ENCODE measurements around the gene FSTL5. TPM values are rescaled to one million over a fixed set of nuclear protein-coding genes. Genes with fewer than 3 reads are reported as not detected.

FSTL5 gene
- total RNA-seq, 2 experiments from 2014 or later: not detected

GRCh38 chr4:161404346-161405110, 759.3 kb downstream of the FSTL5 start:
- no peak overlapping the region for H3K27ac Mint-ChIP-seq
- H3K36me3 Mint-ChIP-seq: peaks cover 2% of the 10 kb centered on the region
- H3K4me1 Mint-ChIP-seq (ENCODE audit: low read depth): no peaks in the 10 kb centered on the region
- no peaks in the 10 kb centered on the region for H3K27me3 Mint-ChIP-seq
- DNase-seq: no peak
- ChIA-PET CTCF (no interaction called here), POLR2A (no interaction called here)
- intact Hi-C loops (cut with micrococcal nuclease): no loop called here
- no peak overlapping the region for H3K4me3 Mint-ChIP-seq
- peaks cover 23% of the 10 kb centered on the region for H3K9me3 Mint-ChIP-seq

- peaks cover 2% of the 10 kb centered on the region for H3K36me3 Mint-ChIP-seq
- no peak for DNase-seq
- no peak overlapping the region for H3K27ac Mint-ChIP-seq
- ChIA-PET CTCF (no interaction called here), POLR2A (no interaction called here)
- intact Hi-C loops (cut with micrococcal nuclease): no loop called here
- H3K27me3 Mint-ChIP-seq: no peaks in the 10 kb centered on the region
- no peak overlapping the region for H3K4me3 Mint-ChIP-seq
- peaks cover 25% of the 10 kb centered on the region for H3K9me3 Mint-ChIP-seq
- H3K4me1 Mint-ChIP-seq (ENCODE audit: low read depth): no peaks in the 10 kb centered on the region
These were observed 760.0 kb downstream of the FSTL5 start for GRCh38 chr4:161403781-161404180.

- POLR2A ChIA-PET: no interaction called here
These were observed 770.2 kb downstream of the FSTL5 start for GRCh38 chr4:161393602-161394001.

GRCh38 chr4:161382655-161383054, 781.1 kb downstream of the FSTL5 start:
- ChIA-PET POLR2A (no interaction called here), CTCF (no interaction called here)
- DNase-seq: no peak
- Mint-ChIP-seq H3K4me1 (ENCODE audit: low read depth) (no peaks in the 10 kb centered on the region), H3K36me3 (no peaks in the 10 kb centered on the region), H3K4me3 (no peak overlapping the region), H3K27me3 (no peaks in the 10 kb centered on the region), H3K27ac (no peak overlapping the region), H3K9me3 (peaks cover 3% of the 10 kb centered on the region)
- intact Hi-C loops (cut with micrococcal nuclease): no loop called here

More at GRCh38 chr4:161393602-161394001, 770.2 kb downstream of the FSTL5 start:
- no peak for DNase-seq
- no peak overlapping the region for H3K27ac Mint-ChIP-seq
- no peaks in the 10 kb centered on the region for H3K4me1 Mint-ChIP-seq (ENCODE audit: low read depth)
- CTCF ChIA-PET: no interaction called here
- intact Hi-C loops (cut with micrococcal nuclease): no loop called here
- H3K27me3 Mint-ChIP-seq: no peaks in the 10 kb centered on the region
- no peak overlapping the region for H3K4me3 Mint-ChIP-seq
- H3K9me3 Mint-ChIP-seq: peaks cover 7% of the 10 kb centered on the region
- no peaks in the 10 kb centered on the region for H3K36me3 Mint-ChIP-seq

GRCh38 chr4:161376275-161376674, 787.5 kb downstream of the FSTL5 start:
- POLR2A ChIA-PET: no interaction called here
- H3K27ac Mint-ChIP-seq: no peak overlapping the region
- no peak for DNase-seq
- H3K27me3 Mint-ChIP-seq: no peaks in the 10 kb centered on the region
- no peaks in the 10 kb centered on the region for H3K4me1 Mint-ChIP-seq (ENCODE audit: low read depth)
- intact Hi-C loops (cut with micrococcal nuclease): no loop called here
- peaks cover 22% of the 10 kb centered on the region for H3K9me3 Mint-ChIP-seq
- no peak overlapping the region for H3K4me3 Mint-ChIP-seq
- CTCF ChIA-PET: no interaction called here
- no peaks in the 10 kb centered on the region for H3K36me3 Mint-ChIP-seq

- Mint-ChIP-seq H3K36me3 (no peaks in the 10 kb centered on the region), H3K27ac (no peak overlapping the region), H3K4me1 (ENCODE audit: low read depth) (no peaks in the 10 kb centered on the region), H3K9me3 (peaks cover 3% of the 10 kb centered on the region), H3K27me3 (no peaks in the 10 kb centered on the region), H3K4me3 (no peak overlapping the region)
- no peak for DNase-seq
- POLR2A ChIA-PET: no interaction called here
- intact Hi-C loops (cut with micrococcal nuclease): no loop called here
- CTCF ChIA-PET: no interaction called here
These were observed 799.1 kb downstream of the FSTL5 start for GRCh38 chr4:161364681-161365080.

- H3K36me3 Mint-ChIP-seq: no peaks in the 10 kb centered on the region
- no peaks in the 10 kb centered on the region for H3K4me1 Mint-ChIP-seq (ENCODE audit: low read depth)
- ChIA-PET POLR2A (no interaction called here), CTCF (no interaction called here)
- H3K9me3 Mint-ChIP-seq: peaks cover 3% of the 10 kb centered on the region
- no peak overlapping the region for H3K4me3 Mint-ChIP-seq
- no peak for DNase-seq
- H3K27ac Mint-ChIP-seq: no peak overlapping the region
- no peaks in the 10 kb centered on the region for H3K27me3 Mint-ChIP-seq
- intact Hi-C loops (cut with micrococcal nuclease): no loop called here
These were observed 802.8 kb downstream of the FSTL5 start for GRCh38 chr4:161360982-161361381.

- no peaks in the 10 kb centered on the region for H3K4me1 Mint-ChIP-seq (ENCODE audit: low read depth)
- H3K36me3 Mint-ChIP-seq: no peaks in the 10 kb centered on the region
- H3K27me3 Mint-ChIP-seq: no peaks in the 10 kb centered on the region
- peaks cover 4% of the 10 kb centered on the region for H3K9me3 Mint-ChIP-seq
- CTCF ChIA-PET: no interaction called here
- no peak for DNase-seq
- no peak overlapping the region for H3K4me3 Mint-ChIP-seq
- intact Hi-C loops (cut with micrococcal nuclease): no loop called here
- POLR2A ChIA-PET: no interaction called here
- no peak overlapping the region for H3K27ac Mint-ChIP-seq
These were observed 804.3 kb downstream of the FSTL5 start for GRCh38 chr4:161359491-161359890.

GRCh38 chr4:161356351-161356750, 807.4 kb downstream of the FSTL5 start:
- H3K27ac Mint-ChIP-seq: no peak overlapping the region
- peaks cover 4% of the 10 kb centered on the region for H3K9me3 Mint-ChIP-seq
- no peak overlapping the region for H3K4me3 Mint-ChIP-seq
- no peaks in the 10 kb centered on the region for H3K36me3 Mint-ChIP-seq
- DNase-seq: no peak
- ChIA-PET POLR2A (no interaction called here), CTCF (no interaction called here)
- H3K27me3 Mint-ChIP-seq: no peaks in the 10 kb centered on the region
- no peaks in the 10 kb centered on the region for H3K4me1 Mint-ChIP-seq (ENCODE audit: low read depth)
- intact Hi-C loops (cut with micrococcal nuclease): no loop called here

- intact Hi-C loops (cut with micrococcal nuclease): no loop called here
- DNase-seq: no peak
- Mint-ChIP-seq H3K4me1 (ENCODE audit: low read depth) (no peaks in the 10 kb centered on the region), H3K4me3 (no peak overlapping the region), H3K36me3 (no peaks in the 10 kb centered on the region), H3K9me3 (peaks cover 5% of the 10 kb centered on the region), H3K27me3 (no peaks in the 10 kb centered on the region), H3K27ac (no peak overlapping the region)
- CTCF ChIA-PET: no interaction called here
- POLR2A ChIA-PET: no interaction called here
These were observed 812.9 kb downstream of the FSTL5 start for GRCh38 chr4:161350946-161351345.

- intact Hi-C loops (cut with micrococcal nuclease): no loop called here
- POLR2A ChIA-PET: no interaction called here
- CTCF ChIA-PET: interaction anchor here (1.1 kb wide), 1 partner anchor 9 kb away, joined by 3 read pairs; no protein-coding TSS in a partner anchor
These were observed 818.1 kb downstream of the FSTL5 start for GRCh38 chr4:161345741-161346140.

GRCh38 chr4:161343569-161343950, 820.2 kb downstream of the FSTL5 start:
- Mint-ChIP-seq H3K4me1 (ENCODE audit: low read depth) (no peaks in the 10 kb centered on the region), H3K27ac (no peak overlapping the region), H3K36me3 (no peaks in the 10 kb centered on the region), H3K9me3 (no peaks in the 10 kb centered on the region), H3K27me3 (no peaks in the 10 kb centered on the region), H3K4me3 (no peak overlapping the region)
- intact Hi-C loops (cut with micrococcal nuclease): no loop called here
- CTCF ChIA-PET: no interaction called here
- POLR2A ChIA-PET: no interaction called here
- no peak for DNase-seq

More at GRCh38 chr4:161345741-161346140, 818.1 kb downstream of the FSTL5 start:
- Mint-ChIP-seq H3K4me1 (ENCODE audit: low read depth) (no peaks in the 10 kb centered on the region), H3K4me3 (no peak overlapping the region), H3K27me3 (no peaks in the 10 kb centered on the region), H3K36me3 (no peaks in the 10 kb centered on the region), H3K9me3 (peaks cover under 1% of the 10 kb centered on the region), H3K27ac (no peak overlapping the region)
- DNase-seq: no peak

- POLR2A ChIA-PET: no interaction called here
- H3K36me3 Mint-ChIP-seq: no peaks in the 10 kb centered on the region
- H3K9me3 Mint-ChIP-seq: no peaks in the 10 kb centered on the region
- no peak overlapping the region for H3K27ac Mint-ChIP-seq
- no peaks in the 10 kb centered on the region for H3K4me1 Mint-ChIP-seq (ENCODE audit: low read depth)
- DNase-seq: no peak
- no peaks in the 10 kb centered on the region for H3K27me3 Mint-ChIP-seq
- CTCF ChIA-PET: no interaction called here
- no peak overlapping the region for H3K4me3 Mint-ChIP-seq
- intact Hi-C loops (cut with micrococcal nuclease): no loop called here
These were observed 820.8 kb downstream of the FSTL5 start for GRCh38 chr4:161342881-161343568.
